ENCODE measurements around the gene ARHGEF6.

GRCh38 chrX:136659174-136659573 is 121.6 kb downstream of the ARHGEF6 start:
- TF ChIP-seq POLR2A (IDR thresholded peaks at IDR 0.05) (no peak), CTCF (IDR thresholded peaks at IDR 0.05) (no peak)
